HUES64 (cell line): ENCODE results near the gene SNX25.
"Not testable (repeated sequence)": the region's sequence is repeated elsewhere in the genome, so short reads cannot be mapped to it uniquely, and the experiment has no call there.

Experiments used
- H3K27ac ChIP-seq: 2 replicates; pipeline ENCODE4 v1.7.0; 2013; ENCODE audit warnings: low read depth, low read length, inconsistent platforms
- H3K27me3 ChIP-seq: 2 replicates; pipeline ENCODE4 v1.6.1; 2013; ENCODE audit warnings: mild to moderate bottlenecking, low read length; ENCODE audit not compliant: insufficient read depth
- H3K36me3 ChIP-seq: 2 replicates; pipeline ENCODE4 v1.6.1; 2013; ENCODE audit warnings: mild to moderate bottlenecking, low read length; ENCODE audit not compliant: insufficient read depth
- H3K4me1 ChIP-seq: 2 replicates; pipeline ENCODE4 v1.6.1; 2013; ENCODE audit warnings: mild to moderate bottlenecking, low read length, moderate library complexity; ENCODE audit not compliant: insufficient read depth
- H3K4me3 ChIP-seq: 2 replicates; pipeline ENCODE4 v1.5.1; 2013; ENCODE audit warnings: mild to moderate bottlenecking, low read length, moderate library complexity
- H3K9ac ChIP-seq: 2 replicates; pipeline ENCODE4 v1.6.1; 2013; ENCODE audit warnings: mild to moderate bottlenecking, low read depth, low read length
- H3K9me3 ChIP-seq: 2 replicates; pipeline ENCODE4 v1.6.1; 2013; ENCODE audit warnings: low read depth, low read length; ENCODE audit not compliant: insufficient read depth
- WGBS: fragments of 150-250, 120-280 bp; methylation state at CpG from one replicate; pipeline ENCODE4 v1.1.7; 2013; ENCODE audit warnings: missing lambda C conversion rate; 5-methylcytosine and 5-hydroxymethylcytosine counted together

The SNX25 gene

DNA sequence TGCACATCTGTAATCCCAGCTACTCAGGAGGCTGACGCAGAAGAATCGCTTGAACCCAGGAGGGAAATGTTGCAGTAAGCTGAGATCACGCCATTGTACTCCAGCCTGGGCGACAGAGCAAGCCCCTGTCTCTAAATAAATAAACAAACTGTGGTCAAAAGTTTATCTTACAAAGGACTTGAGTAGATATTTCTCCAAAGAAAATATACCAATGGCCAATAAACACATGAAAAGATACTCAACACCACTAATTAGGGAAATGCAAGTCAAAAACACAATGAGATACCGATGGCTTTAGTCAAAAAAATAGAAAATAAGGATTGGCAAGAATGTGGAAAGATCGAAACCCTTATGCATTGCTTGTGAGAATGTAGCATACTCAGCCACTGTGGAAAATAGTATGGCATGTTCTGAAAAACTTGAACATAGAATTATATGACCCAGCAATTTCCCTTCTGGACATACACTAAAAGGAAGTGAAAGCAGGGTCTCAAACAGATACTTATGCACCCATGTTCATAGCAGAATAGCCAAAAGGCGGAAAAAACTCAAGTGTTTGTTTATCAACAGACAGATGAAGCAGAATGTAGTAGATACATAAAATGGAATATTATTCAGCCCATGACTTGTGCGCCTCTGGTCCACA lies 3.6 kb upstream of the SNX25 start:
- Histone ChIP-seq H3K4me3 (no peak overlapping the region), H3K36me3 (no peaks in the 10 kb centered on the region), H3K9ac (no peak overlapping the region), H3K9me3 (no peaks in the 10 kb centered on the region), H3K27ac (no peak overlapping the region), H3K27me3 (peaks cover 28% of the 10 kb centered on the region), H3K4me1 (peaks cover 27% of the 10 kb centered on the region)
- WGBS: 98% methylated on average over 8 of the region's 8 CpGs

DNA sequence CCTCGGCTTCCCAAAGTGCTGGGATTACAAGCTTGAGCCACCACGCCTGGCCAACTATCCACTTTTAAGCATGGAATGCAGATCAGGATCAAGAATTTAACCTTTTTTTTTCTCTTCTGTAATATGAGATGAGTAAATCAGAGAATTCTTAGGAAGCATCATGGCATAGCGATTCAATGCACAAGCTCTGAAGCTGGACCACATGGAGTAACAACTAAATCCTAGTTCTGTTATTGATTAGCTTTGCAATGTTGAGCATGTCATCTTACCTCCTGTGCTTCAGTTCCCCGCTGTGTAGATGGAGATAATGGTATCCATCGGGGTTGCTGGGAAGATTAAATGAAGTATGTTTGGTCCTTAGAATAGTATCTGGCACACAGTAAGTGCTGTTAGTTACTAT lies 1.9 kb upstream of the SNX25 start:
- Histone ChIP-seq H3K4me3 (no peak overlapping the region), H3K9me3 (no peaks in the 10 kb centered on the region), H3K9ac (no peak overlapping the region), H3K4me1 (peaks cover 27% of the 10 kb centered on the region), H3K27me3 (peaks cover 40% of the 10 kb centered on the region), H3K36me3 (no peaks in the 10 kb centered on the region), H3K27ac (no peak overlapping the region)
- 89% methylated on average over 5 of the region's 5 CpGs for WGBS

DNA sequence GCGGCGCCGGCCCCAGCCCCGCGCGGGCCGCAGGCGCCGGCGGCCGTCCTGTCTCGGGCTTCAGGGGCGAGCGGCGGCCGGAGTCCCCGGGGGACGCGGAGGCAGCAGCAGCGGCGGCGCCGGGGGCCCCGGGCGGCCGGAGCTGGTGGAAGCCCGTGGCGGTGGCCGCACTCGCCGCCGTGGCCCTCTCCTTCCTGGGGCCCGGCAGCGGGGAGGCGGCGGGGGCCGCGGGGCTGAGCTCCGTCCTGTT lies 379 bp downstream of the SNX25 start:
- WGBS: under 1% methylated on average over 39 of the region's 39 CpGs
- Histone ChIP-seq H3K4me1 (peaks cover 26% of the 10 kb centered on the region), H3K9ac (peak overlapping the region; percentile 65), H3K4me3 (peak overlapping the region; percentile 89), H3K27me3 (peaks cover 34% of the 10 kb centered on the region)
- not testable (repeated sequence) for H3K9me3 ChIP-seq, H3K27ac ChIP-seq, H3K36me3 ChIP-seq

- no peaks in the 10 kb centered on the region for H3K9me3 ChIP-seq
- no peak overlapping the region; the same call in 1 of the 2 replicates for H3K27ac ChIP-seq
- peak overlapping the region; percentile 89 for H3K4me3 ChIP-seq
- peak overlapping the region; percentile 65 for H3K9ac ChIP-seq
- no peaks in the 10 kb centered on the region for H3K36me3 ChIP-seq
- H3K4me1 ChIP-seq: peaks cover 29% of the 10 kb centered on the region
- WGBS: under 1% methylated on average over 72 of the region's 84 CpGs
- peaks cover 31% of the 10 kb centered on the region for H3K27me3 ChIP-seq
These were observed 944 bp downstream of the SNX25 start for GRCh38 chr4:185210102-185210981.

DNA sequence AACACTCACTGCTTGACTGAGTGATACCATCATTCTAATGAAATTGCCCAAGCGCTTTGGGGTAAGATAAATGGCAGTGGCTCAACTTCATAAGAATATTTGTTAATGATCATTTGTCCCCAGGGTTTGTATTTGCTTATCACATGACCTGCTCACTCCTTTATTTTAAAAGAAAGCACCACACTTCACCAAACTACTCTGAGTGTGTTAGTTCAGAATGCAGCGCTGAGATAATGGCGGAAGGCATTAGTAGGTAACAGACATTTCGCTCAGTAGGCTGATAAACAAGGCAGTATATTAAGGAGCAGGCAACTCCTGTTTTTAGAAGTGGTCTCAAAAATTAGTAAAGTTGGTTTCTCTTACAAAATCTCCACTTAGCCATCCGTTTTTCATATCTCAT lies 1.6 kb downstream of the SNX25 start:
- H3K27me3 ChIP-seq: peaks cover 31% of the 10 kb centered on the region
- H3K27ac ChIP-seq: no peak overlapping the region
- H3K36me3 ChIP-seq: no peaks in the 10 kb centered on the region
- 45% methylated on average over 4 of the region's 5 CpGs for WGBS
- peak overlapping the region; percentile 89 for H3K4me3 ChIP-seq
- H3K9me3 ChIP-seq: no peaks in the 10 kb centered on the region
- H3K9ac ChIP-seq: no peak overlapping the region; the same call in 1 of the 2 replicates
- peaks cover 33% of the 10 kb centered on the region for H3K4me1 ChIP-seq

GRCh38 chr4:185211641-185212040 lies 2.2 kb downstream of the SNX25 start:
- H3K9ac ChIP-seq: no peak overlapping the region
- peak overlapping the region; percentile 89 for H3K4me3 ChIP-seq
- WGBS: 24% methylated on average over 2 of the region's 2 CpGs
- H3K9me3 ChIP-seq: no peaks in the 10 kb centered on the region
- no peak overlapping the region for H3K27ac ChIP-seq
- no peaks in the 10 kb centered on the region for H3K36me3 ChIP-seq
- peaks cover 33% of the 10 kb centered on the region for H3K4me1 ChIP-seq
- peaks cover 31% of the 10 kb centered on the region for H3K27me3 ChIP-seq

- H3K27me3 ChIP-seq: peaks cover 28% of the 10 kb centered on the region
- H3K36me3 ChIP-seq: no peaks in the 10 kb centered on the region
- peaks cover 42% of the 10 kb centered on the region for H3K4me1 ChIP-seq
- H3K4me3 ChIP-seq: no peak overlapping the region
- 93% methylated on average over 4 of the region's 4 CpGs for WGBS
- no peak overlapping the region for H3K27ac ChIP-seq
- H3K9me3 ChIP-seq: no peaks in the 10 kb centered on the region
- no peak overlapping the region for H3K9ac ChIP-seq
These were observed 3.2 kb downstream of the SNX25 start for GRCh38 chr4:185212581-185212980.

DNA sequence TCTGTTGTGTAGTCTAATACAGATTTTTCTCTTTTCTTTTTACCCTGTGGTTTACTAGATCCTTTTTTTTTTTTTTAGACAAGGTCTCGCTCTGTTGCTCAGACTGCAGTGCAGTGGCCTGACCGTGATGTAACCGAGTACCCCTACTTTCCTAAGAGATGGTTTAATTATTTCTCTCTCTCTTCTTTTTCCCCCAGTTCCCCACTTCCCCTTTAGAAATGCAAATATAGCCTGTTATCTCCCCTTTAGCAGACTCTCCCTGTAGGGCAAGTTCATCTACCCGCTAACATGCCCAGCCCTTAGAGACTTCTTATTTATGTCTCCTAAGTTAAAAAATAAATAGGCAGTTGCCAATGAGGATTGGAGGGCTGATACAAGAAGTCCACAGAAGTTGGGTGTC lies 4.5 kb downstream of the SNX25 start:
- Histone ChIP-seq H3K4me1 (peaks cover 41% of the 10 kb centered on the region), H3K27ac (no peak overlapping the region), H3K27me3 (peaks cover 15% of the 10 kb centered on the region), H3K9ac (no peak overlapping the region), H3K4me3 (no peak overlapping the region), H3K9me3 (no peaks in the 10 kb centered on the region), H3K36me3 (no peaks in the 10 kb centered on the region)
- 75% methylated on average over 4 of the region's 4 CpGs for WGBS

DNA sequence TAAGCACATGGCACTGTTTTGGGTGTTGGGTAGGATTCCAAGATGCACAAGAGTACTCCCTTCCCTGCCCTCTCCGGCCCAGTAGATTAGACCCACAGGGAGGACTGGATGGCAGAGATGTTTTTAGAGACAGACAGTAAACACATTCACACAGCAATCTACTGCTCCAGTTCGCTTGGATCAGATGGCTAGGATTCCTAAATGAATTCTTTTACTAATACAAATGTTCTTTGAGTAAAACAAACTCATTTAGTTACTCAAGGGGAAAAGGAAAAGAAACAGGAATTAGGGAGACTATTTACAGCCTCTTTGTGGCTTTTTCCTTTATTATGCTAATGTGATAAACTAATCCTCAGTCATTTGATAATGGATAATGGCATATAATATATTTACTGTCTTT lies 5.9 kb downstream of the SNX25 start:
- no peak overlapping the region for H3K9ac ChIP-seq
- peaks cover 12% of the 10 kb centered on the region for H3K27me3 ChIP-seq
- H3K27ac ChIP-seq: no peak overlapping the region
- H3K9me3 ChIP-seq: no peaks in the 10 kb centered on the region
- H3K4me3 ChIP-seq: no peak overlapping the region
- no CpG with 5 or more reads among the region's 2 CpGs for WGBS
- H3K36me3 ChIP-seq: no peaks in the 10 kb centered on the region
- peaks cover 40% of the 10 kb centered on the region for H3K4me1 ChIP-seq

DNA sequence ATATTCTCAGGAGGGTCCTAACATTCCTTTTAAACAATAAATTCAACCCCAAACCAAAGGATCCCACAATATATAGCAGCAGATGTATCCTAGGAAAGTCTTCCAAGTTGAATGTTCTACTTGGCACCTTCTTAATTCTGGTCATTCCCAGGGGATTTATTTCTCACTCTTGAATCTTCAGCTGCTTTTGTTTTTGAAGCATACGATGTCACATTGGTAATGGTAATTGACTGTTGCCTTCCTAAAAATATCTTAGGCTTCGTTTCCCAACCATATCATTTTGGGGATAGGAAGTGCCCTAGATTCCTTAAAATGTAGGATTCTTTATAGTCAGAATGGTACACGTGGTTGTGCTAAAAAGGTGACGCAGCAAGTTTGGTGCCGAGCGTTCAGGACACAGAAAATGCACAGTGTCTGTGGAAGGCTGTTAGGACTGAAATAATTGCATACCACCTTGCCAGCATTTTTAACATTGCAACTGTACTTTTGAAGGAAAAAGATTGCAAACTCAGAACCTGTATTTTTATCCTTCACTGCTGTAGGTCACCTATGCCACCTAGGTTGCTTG lies 8.1 kb downstream of the SNX25 start:
- Histone ChIP-seq H3K4me3 (no peak overlapping the region), H3K9me3 (no peaks in the 10 kb centered on the region), H3K27me3 (no peaks in the 10 kb centered on the region), H3K4me1 (peaks cover 28% of the 10 kb centered on the region), H3K27ac (no peak overlapping the region), H3K36me3 (no peaks in the 10 kb centered on the region), H3K9ac (no peak overlapping the region)
- WGBS: 95% methylated on average over 6 of the region's 6 CpGs

DNA sequence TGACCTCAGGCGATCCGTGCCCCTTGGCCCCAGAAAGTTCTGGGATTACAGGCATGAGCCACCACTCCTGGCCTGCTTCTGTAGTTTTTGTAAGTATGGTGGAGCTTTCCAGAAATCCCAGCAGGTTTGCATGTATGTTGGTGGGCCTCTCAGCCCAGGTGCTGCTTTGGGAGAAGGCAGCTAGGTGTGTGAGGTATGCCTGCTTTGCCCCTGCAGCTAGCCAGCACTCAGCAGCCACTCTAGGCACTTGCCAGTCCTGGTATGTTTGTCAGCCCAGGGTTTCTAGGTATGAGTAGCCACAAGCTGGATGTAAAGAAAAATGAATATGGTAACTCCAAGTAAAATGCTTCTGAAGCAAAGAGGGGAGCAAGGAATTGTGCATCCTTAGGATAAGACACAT lies 8.9 kb downstream of the SNX25 start:
- WGBS: 95% methylated on average over 2 of the region's 2 CpGs
- Histone ChIP-seq H3K36me3 (no peaks in the 10 kb centered on the region), H3K9ac (no peak overlapping the region), H3K4me1 (peaks cover 27% of the 10 kb centered on the region), H3K27me3 (no peaks in the 10 kb centered on the region), H3K9me3 (no peaks in the 10 kb centered on the region), H3K4me3 (no peak overlapping the region), H3K27ac (no peak overlapping the region)
